ENCODE data around the gene CALHM2. TPM values are rescaled to one million over a fixed set of nuclear protein-coding genes. Genes with fewer than 3 reads are reported as not detected.

CALHM2 gene
- total and polyA plus RNA-seq, 2 of the 13 experiments (the other 11 are each of a cell fraction or from before 2014, with no cell fraction given), result 0.15 TPM; not detected in 1

DNA sequence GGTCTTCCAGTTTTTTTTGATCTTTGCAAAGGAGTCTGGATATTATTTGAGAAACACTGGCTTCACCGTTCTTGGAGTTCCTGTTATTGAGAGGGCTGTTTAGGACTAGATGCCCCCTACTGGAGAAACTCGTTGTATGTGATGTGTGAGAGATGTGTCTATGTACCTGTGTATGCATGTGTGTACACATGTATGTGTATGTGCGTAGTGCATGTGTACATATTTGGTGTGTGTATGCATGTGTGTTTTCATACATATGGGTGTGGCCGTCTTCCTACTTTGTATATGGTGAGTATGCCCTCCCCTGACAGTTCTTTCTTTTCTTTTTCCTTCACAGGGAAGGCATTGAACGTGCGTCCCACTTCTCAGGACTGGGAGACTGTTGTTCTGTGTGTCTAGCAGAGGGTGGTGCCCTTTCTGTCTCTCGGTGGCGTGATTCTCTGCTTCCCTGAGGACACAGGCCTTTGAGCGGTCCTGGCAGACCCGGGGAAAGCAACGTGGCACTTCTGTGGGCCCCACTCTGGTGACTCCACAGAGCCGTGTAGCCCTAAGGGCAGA, 29.9 kb upstream of the CALHM2 start (continued):
- TF ChIP-seq, protein P1, sequence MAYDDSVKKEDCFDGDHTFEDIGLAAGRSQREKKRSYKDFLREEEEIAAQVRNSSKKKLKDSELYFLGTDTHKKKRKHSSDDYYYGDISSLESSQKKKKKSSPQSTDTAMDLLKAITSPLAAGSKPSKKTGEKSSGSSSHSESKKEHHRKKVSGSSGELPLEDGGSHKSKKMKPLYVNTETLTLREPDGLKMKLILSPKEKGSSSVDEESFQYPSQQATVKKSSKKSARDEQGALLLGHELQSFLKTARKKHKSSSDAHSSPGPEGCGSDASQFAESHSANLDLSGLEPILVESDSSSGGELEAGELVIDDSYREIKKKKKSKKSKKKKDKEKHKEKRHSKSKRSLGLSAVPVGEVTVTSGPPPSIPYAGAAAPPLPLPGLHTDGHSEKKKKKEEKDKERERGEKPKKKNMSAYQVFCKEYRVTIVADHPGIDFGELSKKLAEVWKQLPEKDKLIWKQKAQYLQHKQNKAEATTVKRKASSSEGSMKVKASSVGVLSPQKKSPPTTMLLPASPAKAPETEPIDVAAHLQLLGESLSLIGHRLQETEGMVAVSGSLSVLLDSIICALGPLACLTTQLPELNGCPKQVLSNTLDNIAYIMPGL (CRISPR knock-in tag; IDR thresholded peaks at IDR 0.05; ENCODE audit: borderline replicate concordance in 1 of 2, low read depth in 1 of 2), result peak; percentile 62 to 77; a peak in 2 of 4 replicates
- TF ChIP-seq ERF (CRISPR knock-in tag; IDR thresholded peaks at IDR 0.05) (peak; percentile 42; the same call in 1 of the 2 replicates), IRF2 (CRISPR knock-in tag; IDR thresholded peaks at IDR 0.05) (0 out of 2 replicates have a peak, but pooled peaks have one; percentile 31), GATAD2A (CRISPR knock-in tag; IDR thresholded peaks at IDR 0.05) (peak; percentile 29; the same call in 1 of the 2 replicates), ZFY (CRISPR knock-in tag; IDR thresholded peaks at IDR 0.05) (peak; percentile 24; the same call in 1 of the 2 replicates), SKI (IDR thresholded peaks at IDR 0.05; ENCODE audit: partially characterized antibody) (no peak), ZNF331 (CRISPR knock-in tag; IDR thresholded peaks at IDR 0.05) (0 out of 2 replicates have a peak, but pooled peaks have one; percentile 21), ZFP1 (CRISPR knock-in tag; IDR thresholded peaks at IDR 0.05) (no peak), RBM39 (IDR thresholded peaks at IDR 0.05; ENCODE audit: low read depth, low read length, poor library complexity, severe bottlenecking) (no peak), TAF1 (CRISPR knock-in tag; IDR thresholded peaks at IDR 0.05) (no peak), ZNF609 (CRISPR knock-in tag; IDR thresholded peaks at IDR 0.05; ENCODE audit: borderline replicate concordance) (no peak), GATAD1 (CRISPR knock-in tag; IDR thresholded peaks at IDR 0.05) (0 out of 2 replicates have a peak, but pooled peaks have one; percentile 16), ZFP62 (CRISPR knock-in tag; IDR thresholded peaks at IDR 0.05) (no peak), ZMYM3 (CRISPR knock-in tag; IDR thresholded peaks at IDR 0.05) (peak; percentile 19; the same call in 1 of the 2 replicates), ZNF232 (CRISPR knock-in tag; IDR thresholded peaks at IDR 0.05; ENCODE audit: borderline replicate concordance) (0 out of 2 replicates have a peak, but pooled peaks have one; percentile 27), TBX2 (CRISPR knock-in tag; IDR thresholded peaks at IDR 0.05; ENCODE audit: borderline replicate concordance) (0 out of 2 replicates have a peak, but pooled peaks have one; percentile 22)
- TF ChIP-seq, protein P2, sequence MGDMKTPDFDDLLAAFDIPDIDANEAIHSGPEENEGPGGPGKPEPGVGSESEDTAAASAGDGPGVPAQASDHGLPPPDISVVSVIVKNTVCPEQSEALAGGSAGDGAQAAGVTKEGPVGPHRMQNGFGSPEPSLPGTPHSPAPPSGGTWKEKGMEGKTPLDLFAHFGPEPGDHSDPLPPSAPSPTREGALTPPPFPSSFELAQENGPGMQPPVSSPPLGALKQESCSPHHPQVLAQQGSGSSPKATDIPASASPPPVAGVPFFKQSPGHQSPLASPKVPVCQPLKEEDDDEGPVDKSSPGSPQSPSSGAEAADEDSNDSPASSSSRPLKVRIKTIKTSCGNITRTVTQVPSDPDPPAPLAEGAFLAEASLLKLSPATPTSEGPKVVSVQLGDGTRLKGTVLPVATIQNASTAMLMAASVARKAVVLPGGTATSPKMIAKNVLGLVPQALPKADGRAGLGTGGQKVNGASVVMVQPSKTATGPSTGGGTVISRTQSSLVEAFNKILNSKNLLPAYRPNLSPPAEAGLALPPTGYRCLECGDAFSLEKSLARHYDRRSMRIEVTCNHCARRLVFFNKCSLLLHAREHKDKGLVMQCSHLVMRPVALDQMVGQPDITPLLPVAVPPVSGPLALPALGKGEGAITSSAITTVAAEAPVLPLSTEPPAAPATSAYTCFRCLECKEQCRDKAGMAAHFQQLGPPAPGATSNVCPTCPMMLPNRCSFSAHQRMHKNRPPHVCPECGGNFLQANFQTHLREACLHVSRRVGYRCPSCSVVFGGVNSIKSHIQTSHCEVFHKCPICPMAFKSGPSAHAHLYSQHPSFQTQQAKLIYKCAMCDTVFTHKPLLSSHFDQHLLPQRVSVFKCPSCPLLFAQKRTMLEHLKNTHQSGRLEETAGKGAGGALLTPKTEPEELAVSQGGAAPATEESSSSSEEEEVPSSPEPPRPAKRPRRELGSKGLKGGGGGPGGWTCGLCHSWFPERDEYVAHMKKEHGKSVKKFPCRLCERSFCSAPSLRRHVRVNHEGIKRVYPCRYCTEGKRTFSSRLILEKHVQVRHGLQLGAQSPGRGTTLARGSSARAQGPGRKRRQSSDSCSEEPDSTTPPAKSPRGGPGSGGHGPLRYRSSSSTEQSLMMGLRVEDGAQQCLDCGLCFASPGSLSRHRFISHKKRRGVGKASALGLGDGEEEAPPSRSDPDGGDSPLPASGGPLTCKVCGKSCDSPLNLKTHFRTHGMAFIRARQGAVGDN (CRISPR knock-in tag; IDR thresholded peaks at IDR 0.05), result peak; percentile 36
- TF ChIP-seq, protein P3, sequence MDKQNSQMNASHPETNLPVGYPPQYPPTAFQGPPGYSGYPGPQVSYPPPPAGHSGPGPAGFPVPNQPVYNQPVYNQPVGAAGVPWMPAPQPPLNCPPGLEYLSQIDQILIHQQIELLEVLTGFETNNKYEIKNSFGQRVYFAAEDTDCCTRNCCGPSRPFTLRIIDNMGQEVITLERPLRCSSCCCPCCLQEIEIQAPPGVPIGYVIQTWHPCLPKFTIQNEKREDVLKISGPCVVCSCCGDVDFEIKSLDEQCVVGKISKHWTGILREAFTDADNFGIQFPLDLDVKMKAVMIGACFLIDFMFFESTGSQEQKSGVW (CRISPR knock-in tag; IDR thresholded peaks at IDR 0.05; ENCODE audit: borderline replicate concordance), result no peak
